Upper lobe of left lung (tissue), 4 donors: ENCODE results near the gene ABHD12.

Source experiments
- EP300 ChIP-seq, 4 donors: sonication (generic); formaldehyde crosslinking; IDR thresholded peaks; one replicate each; pipeline ENCODE4 v1.5.1; 2017; ENCODE audit warnings: antibody characterized with exemption in 4 of 4, control low read depth in 2 of 4
- POLR2AphosphoS5 ChIP-seq, 2 donors: sonication (generic); formaldehyde crosslinking; IDR thresholded peaks; one replicate each; pipeline ENCODE4 v1.5.1; 2017; ENCODE audit warnings: antibody characterized with exemption in 2 of 2
- TF ChIP-seq, protein P1 (sequence below), 6 experiments: fragments of 450-650 bp in 4 of 6; fragments of 200-600 bp in 2 of 6; sonication (generic) in 2 of 6; IDR thresholded peaks; one replicate each; pipeline ENCODE4 v1.5.1; 2016 to 2019; ENCODE audit warnings: antibody characterized with exemption in 6 of 6

DNA sequence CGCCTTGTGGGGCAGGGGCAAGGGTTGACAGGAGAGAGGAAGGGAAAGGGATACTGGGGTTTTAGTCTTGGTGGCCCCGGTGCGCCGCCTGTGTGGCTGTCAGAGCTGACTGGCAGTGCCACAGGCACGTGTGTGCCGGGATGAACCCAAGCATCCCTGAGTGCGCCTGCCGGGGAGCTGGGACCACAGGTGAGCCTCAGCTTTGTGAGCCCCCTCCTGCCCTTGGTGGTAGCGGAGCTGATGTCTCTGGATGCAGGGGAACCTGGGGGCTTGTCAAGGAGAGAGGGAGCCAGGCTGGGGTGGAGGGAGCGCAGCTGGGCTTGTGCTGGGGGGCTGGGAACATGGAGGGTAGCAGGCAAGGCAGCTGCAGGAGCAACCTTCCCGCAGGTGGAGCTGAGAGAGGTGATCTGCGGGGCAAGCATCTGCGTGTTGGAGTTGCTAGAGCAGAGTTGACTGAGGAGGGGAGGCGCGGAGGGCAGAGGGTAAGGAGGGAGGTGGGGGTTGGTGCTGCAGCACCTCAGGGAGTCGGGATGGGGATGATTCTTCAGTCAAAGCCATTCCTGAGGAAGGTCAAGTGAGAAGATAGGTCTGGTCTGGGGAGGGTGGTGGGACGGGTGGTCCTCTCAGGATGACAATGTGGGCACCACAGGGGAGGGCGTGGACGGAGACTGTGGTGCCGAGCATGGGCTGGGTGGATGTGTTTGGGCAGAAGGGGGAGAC is 114.7 kb downstream of the ABHD12 start:
- TF ChIP-seq, protein P1, sequence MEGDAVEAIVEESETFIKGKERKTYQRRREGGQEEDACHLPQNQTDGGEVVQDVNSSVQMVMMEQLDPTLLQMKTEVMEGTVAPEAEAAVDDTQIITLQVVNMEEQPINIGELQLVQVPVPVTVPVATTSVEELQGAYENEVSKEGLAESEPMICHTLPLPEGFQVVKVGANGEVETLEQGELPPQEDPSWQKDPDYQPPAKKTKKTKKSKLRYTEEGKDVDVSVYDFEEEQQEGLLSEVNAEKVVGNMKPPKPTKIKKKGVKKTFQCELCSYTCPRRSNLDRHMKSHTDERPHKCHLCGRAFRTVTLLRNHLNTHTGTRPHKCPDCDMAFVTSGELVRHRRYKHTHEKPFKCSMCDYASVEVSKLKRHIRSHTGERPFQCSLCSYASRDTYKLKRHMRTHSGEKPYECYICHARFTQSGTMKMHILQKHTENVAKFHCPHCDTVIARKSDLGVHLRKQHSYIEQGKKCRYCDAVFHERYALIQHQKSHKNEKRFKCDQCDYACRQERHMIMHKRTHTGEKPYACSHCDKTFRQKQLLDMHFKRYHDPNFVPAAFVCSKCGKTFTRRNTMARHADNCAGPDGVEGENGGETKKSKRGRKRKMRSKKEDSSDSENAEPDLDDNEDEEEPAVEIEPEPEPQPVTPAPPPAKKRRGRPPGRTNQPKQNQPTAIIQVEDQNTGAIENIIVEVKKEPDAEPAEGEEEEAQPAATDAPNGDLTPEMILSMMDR (IDR thresholded peaks at IDR 0.05) = no peak
- TF ChIP-seq EP300 (IDR thresholded peaks at IDR 0.05) = no peak
- TF ChIP-seq POLR2AphosphoS5 (IDR thresholded peaks at IDR 0.05) = no peak
